ENCODE data around the gene KIF6.
"Not testable (repeated sequence)": the region's sequence is repeated elsewhere in the genome, so short reads cannot be mapped to it uniquely, and the experiment has no call there.

The KIF6 gene

GRCh38 chr6:39706819-39707335 lies 18.3 kb downstream of the KIF6 start:
- DNase-seq, result no peak

GRCh38 chr6:39702265-39702664 lies 22.9 kb downstream of the KIF6 start:
- no peak for DNase-seq

- DNase-seq, result no peak
Measured at GRCh38 chr6:39700362-39700761, 24.8 kb downstream of the KIF6 start.

- no peak for DNase-seq
Measured at GRCh38 chr6:39698789-39699188, 26.4 kb downstream of the KIF6 start.

- DNase-seq, result no peak
Measured at GRCh38 chr6:39696986-39697788, 28.0 kb downstream of the KIF6 start.

DNA sequence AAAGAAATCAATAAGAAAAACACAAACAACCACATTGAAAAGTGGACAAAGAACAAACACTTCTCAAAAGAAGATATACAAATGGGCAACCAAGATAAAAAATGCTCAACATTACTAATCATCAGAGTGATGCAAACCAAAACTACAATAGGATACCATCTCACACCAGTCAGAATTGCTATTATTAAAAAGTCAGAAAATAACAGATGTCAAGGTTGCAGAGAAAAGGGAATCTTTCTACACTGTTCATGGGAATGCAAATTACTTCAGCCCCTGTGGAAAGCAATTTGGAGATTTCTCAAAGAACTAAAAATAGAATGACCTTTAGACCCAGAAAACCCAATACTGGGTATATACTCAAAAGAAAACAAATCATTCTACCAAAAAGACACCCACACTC lies 29.8 kb downstream of the KIF6 start:
- no peak for DNase-seq

GRCh38 chr6:39693206-39693605 lies 32.0 kb downstream of the KIF6 start:
- DNase-seq, result no peak

DNA sequence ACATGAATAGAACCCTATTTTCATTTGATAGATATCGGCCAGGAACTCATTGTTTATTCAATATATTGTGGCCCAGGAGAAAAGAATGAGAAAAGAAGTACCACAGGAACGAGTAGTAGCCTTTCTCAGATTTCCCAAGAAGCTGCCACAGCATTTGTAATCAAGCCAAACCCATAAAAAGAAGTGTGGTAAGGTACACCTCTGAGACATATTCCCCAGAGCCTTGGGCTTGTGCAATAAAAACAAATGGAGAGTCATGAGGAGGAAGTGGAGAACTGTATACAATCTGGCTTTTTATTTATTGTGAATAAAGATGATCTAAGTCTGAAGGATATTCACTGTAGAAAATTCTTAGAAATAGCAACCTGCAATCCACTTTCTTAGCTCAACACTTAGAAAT lies 36.7 kb downstream of the KIF6 start:
- no peak for DNase-seq

- no peak for DNase-seq
Measured at GRCh38 chr6:39686976-39687375, 38.2 kb downstream of the KIF6 start.

DNA sequence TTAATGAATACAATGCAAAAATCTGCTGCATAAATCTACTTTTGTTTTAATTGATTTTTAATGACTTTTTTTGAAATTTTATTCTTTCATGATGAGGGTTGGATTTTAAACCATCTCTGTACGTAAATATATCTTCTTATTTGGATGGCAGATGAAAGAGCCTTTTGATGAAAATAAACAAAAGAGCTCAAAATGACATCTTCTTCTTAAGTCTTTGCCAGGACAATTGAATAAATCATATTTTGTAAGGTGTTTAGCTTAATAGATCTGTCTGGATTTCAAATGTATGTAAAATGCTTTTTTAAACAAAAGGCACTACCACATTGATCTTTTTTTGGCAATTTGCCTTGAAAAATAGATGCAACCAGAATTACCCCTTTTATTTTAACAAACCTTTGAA lies 39.3 kb downstream of the KIF6 start:
- no peak for DNase-seq

- DNase-seq, result no peak
Measured at GRCh38 chr6:39685489-39685826, 39.8 kb downstream of the KIF6 start.

DNA sequence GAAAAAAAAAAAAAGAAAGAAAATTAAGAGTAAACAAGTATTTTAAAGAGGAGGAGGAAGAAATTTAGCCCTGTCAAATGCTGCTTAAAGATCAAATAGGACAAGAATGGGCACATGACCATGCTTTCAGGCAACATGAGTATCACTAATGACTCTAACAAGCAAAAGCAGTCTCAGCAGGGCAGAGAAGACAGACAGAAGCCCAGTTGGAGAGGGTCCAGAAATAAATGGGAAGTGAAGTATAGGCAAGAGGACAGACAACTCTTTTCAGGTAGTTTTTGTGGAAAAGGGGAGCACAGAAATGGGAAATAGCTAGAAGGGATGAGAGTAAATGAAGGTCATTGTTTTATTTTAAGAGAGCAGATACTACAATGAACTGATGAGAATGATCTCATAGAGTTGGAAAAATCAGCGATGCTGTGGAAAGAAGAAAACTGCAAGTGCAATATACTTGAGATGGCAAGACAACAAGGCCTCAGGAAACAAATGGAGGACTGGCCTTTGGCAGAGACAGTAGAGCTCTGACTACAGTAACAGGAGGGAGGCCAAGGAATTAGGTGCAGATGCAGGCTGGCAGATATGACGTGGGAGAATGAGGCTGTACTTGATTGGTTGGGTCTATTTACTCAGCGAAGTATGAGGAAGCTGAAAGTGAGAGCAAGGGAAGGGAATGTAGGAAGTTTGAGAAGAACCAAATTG lies 40.3 kb downstream of the KIF6 start:
- DNase-seq, result no peak

DNA sequence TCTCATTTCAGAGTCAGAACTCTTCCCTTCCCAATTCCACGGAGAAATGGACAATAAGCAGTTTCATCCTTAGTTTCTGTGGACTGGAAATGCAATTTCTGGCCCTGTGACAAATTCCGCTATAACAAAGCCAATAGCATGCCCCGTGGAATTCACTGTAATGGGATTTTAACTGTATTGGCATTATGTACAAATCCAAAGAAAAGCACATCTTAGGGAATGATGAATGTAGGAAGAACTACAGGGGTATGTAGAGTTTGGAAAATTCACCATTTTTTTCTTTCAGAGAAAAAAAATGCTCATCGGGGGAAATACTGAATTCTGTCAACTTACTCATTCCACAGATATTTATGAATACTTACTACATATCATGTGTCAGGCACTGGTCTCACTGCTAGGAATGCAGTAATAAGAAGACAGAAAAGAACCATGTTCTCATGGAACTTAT lies 43.5 kb downstream of the KIF6 start:
- DNase-seq, result no peak

DNA sequence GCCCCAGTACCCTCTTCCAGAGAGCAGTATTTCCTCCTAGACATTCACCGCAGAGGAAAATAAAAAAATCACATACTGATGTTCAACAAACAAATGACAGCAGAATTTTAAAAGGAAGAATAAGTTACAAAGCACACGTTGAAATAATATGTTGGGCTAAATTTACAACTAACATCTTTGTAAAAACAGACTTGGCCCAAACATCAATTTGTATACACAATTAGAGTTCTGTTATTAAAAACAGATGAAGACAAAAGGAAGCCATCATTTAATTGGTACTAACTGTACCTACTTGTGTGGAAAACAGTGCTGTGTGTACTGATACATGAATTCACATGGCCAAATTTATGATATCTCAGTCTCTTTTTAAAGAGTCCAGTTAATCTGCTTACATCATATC lies 46.3 kb downstream of the KIF6 start:
- DNase-seq, result no peak

DNA sequence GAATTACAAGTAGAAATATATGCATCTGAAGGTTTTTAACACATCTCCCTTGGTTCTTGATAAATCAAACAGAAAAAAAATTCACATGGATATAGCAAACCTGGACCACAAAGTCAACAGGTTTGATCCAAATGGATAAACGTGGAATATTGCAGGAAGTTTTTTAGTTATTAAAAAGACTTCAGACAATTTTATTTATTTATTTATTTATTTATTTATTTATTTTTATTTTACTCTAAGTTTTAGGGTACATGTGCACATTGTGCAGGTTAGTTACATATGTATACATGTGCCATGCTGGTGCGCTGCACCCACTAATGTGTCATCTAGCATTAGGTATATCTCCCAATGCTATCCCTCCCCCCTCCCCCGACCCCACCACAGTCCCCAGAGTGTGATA lies 47.9 kb downstream of the KIF6 start:
- DNase-seq, result not testable (repeated sequence)

DNA sequence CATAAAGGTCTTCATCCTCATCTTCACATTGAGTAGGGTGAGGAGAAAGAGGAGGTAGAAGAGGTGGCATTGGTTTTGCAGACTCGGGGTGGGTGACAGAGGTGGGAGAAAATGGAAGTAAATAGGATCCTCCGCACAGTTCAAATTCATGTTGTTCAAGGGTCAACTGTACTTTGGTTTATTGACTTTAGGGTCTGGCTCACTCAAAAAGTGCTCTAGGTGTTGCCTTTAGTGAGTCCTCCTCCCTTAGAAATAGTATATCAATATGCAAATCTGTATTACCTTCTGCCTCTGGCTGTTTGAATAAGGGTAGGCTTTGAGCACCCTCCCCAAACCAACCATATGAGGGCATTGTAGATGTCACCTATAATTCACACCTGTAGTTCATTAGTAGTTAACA lies 54.7 kb downstream of the KIF6 start:
- DNase-seq, result no peak

- no peak for DNase-seq
Measured at GRCh38 chr6:39669973-39670342, 55.2 kb downstream of the KIF6 start.

GRCh38 chr6:39669207-39669972 lies 55.8 kb downstream of the KIF6 start:
- DNase-seq, result no peak

- no peak for DNase-seq
Measured at GRCh38 chr6:39666706-39667489, 58.3 kb downstream of the KIF6 start.

GRCh38 chr6:39665861-39666260 lies 59.3 kb downstream of the KIF6 start:
- DNase-seq, result no peak

DNA sequence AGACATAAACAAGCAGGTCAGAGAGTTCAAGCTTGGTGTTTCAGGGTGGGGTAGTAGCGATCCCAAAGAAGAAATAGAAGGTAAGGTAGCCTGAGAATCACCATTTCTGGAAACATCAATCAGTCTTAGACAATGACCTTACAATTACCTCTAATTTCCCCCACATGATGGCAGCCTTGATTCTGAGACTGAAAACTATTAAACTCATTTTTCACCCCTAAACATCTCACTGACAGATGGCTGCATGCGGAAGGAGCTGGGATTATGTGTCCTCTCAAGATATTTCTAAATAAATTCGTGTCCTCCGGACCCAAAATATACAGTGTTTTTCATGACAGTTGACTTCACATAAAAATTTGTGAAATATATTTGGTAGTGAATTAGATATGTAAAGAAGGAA lies 61.0 kb downstream of the KIF6 start:
- no peak for DNase-seq

DNA sequence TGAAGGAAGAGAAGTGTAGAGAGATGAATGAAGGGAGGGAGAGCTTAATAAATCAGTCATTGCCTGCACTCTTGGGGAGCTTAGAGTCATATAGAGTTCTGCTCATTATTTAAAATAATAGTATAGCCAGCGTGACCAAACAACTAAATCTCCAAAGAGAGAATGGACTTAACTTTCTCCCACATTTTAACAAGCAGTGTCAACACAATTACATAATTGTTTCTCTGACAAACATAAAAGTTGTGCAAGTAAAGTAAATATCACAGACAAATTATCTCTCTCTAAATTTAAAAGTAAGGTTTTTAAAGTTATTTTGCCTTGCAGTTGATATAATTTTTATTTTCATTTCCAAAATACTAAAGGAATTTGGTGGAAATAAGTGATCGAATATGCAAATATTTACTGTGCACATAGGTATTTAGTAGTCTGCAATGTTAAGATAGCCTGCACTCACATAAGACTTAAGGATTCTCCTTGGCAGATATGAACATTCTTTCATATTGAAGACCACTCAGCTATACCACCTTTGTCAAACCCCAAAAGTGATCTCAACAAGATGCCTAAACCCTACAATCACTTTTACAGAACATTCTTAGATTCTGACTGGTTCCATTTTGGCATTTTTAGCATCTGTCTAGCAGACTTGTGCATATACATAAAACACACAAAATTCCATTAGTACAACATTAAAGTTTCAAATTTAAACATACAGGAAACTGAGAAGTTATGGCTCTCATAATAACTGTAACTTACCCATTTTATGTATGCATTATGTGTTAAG lies 67.7 kb downstream of the KIF6 start:
- no peak for DNase-seq
